GM18870 (cell line): ENCODE measurements around the gene TWF2.

ENCODE experiments used
- ATAC-seq: cut with Tn5 transposase; IDR thresholded peaks from one replicate; pipeline ENCODE4 v1.9.1; 2021; ENCODE audit warnings: moderate library complexity; ENCODE audit not compliant: unreplicated experiment

The TWF2 gene

GRCh38 chr3:52223449-52224408 lies 15.2 kb downstream of the TWF2 start:
- ATAC-seq, result no peak

GRCh38 chr3:52222319-52223221 lies 16.4 kb downstream of the TWF2 start:
- no peak for ATAC-seq

- ATAC-seq, result no peak
Observed at GRCh38 chr3:52221563-52222318, 17.2 kb downstream of the TWF2 start.

- ATAC-seq, result no peak
Observed at GRCh38 chr3:52221141-52221562, 17.8 kb downstream of the TWF2 start.

- ATAC-seq, result no peak
Observed at GRCh38 chr3:52220380-52221026, 18.5 kb downstream of the TWF2 start.

GRCh38 chr3:52218937-52219650 lies 19.9 kb downstream of the TWF2 start:
- ATAC-seq, result no peak

- ATAC-seq, result no peak
Observed at GRCh38 chr3:52218454-52218853, 20.5 kb downstream of the TWF2 start.

GRCh38 chr3:52218026-52218425 lies 20.9 kb downstream of the TWF2 start:
- no peak for ATAC-seq

GRCh38 chr3:52217409-52217805 lies 21.6 kb downstream of the TWF2 start:
- ATAC-seq, result no peak

- no peak for ATAC-seq
Observed at GRCh38 chr3:52216585-52217408, 22.2 kb downstream of the TWF2 start.

- ATAC-seq, result no peak
Observed at GRCh38 chr3:52215351-52215750, 23.6 kb downstream of the TWF2 start.

GRCh38 chr3:52213901-52214300 lies 25.1 kb downstream of the TWF2 start:
- ATAC-seq, result no peak

- no peak for ATAC-seq
Observed at GRCh38 chr3:52213005-52213404, 26.0 kb downstream of the TWF2 start.

GRCh38 chr3:52211268-52211891 lies 27.6 kb downstream of the TWF2 start:
- ATAC-seq, result no peak

- no peak for ATAC-seq
Observed at GRCh38 chr3:52210550-52211046, 28.4 kb downstream of the TWF2 start.

GRCh38 chr3:52210037-52210436 lies 28.9 kb downstream of the TWF2 start:
- ATAC-seq, result no peak

GRCh38 chr3:52208556-52208955 lies 30.4 kb downstream of the TWF2 start:
- ATAC-seq, result no peak

- no peak for ATAC-seq
Observed at GRCh38 chr3:52205727-52206372, 33.1 kb downstream of the TWF2 start.
